OCI-LY1 (cell line): ENCODE measurements around the gene CACNG5.

Experiments
- H2AFZ ChIP-seq: fragments of 200-600 bp; sonication (generic), shearing (Covaris generic); 2 replicates; pipeline ENCODE4 v1.6.0; 2014; ENCODE audit warnings: antibody characterized with exemption, mild to moderate bottlenecking, low read length
- H3F3A ChIP-seq: fragments of 200-600 bp; sonication (generic), shearing (Covaris generic); 2 replicates; pipeline ENCODE4 v1.6.0; 2014; ENCODE audit warnings: mild to moderate bottlenecking, antibody characterized with exemption, low read length, moderate library complexity; ENCODE audit not compliant: insufficient read depth
- H3K27ac ChIP-seq: fragments of 200-600 bp; sonication (generic); 2 replicates; pipeline ENCODE4 v1.5.1; 2014; ENCODE audit warnings: low read length, mixed run types, mild to moderate bottlenecking, low read depth; ENCODE audit not compliant: poor library complexity, severe bottlenecking
- H3K27me3 ChIP-seq: fragments of 200-600 bp; sonication (generic); 2 replicates; pipeline ENCODE4 v1.6.0; 2014; ENCODE audit warnings: antibody characterized with exemption, mild to moderate bottlenecking, low read length, moderate library complexity; ENCODE audit not compliant: insufficient read depth
- H3K36me3 ChIP-seq: fragments of 200-600 bp; sonication (generic); 2 replicates; pipeline ENCODE4 v1.6.1; 2014; ENCODE audit warnings: mild to moderate bottlenecking, antibody characterized with exemption, low read length, moderate library complexity, mixed read lengths; ENCODE audit not compliant: insufficient read depth
- H3K4me1 ChIP-seq: fragments of 200-600 bp; sonication (generic); 2 replicates; pipeline ENCODE4 v1.5.1; 2014; ENCODE audit warnings: mild to moderate bottlenecking, low read length, moderate library complexity; ENCODE audit not compliant: insufficient read depth, severe bottlenecking
- H3K4me2 ChIP-seq: fragments of 200-600 bp; sonication (generic), shearing (Covaris generic); 2 replicates; pipeline ENCODE4 v1.6.1; 2014; ENCODE audit warnings: low read length
- H3K4me3 ChIP-seq: fragments of 200-600 bp; sonication (generic); 2 replicates; pipeline ENCODE4 v1.5.1; 2014; ENCODE audit warnings: low read length, low read depth, mild to moderate bottlenecking, mixed read lengths; ENCODE audit not compliant: poor library complexity, severe bottlenecking
- H3K79me2 ChIP-seq: fragments of 200-600 bp; shearing (Covaris generic); 2 replicates; pipeline ENCODE4 v1.6.1; 2016; ENCODE audit warnings: mixed run types, low read length, mixed read lengths; ENCODE audit not compliant: insufficient read depth
- H3K9ac ChIP-seq: fragments of 200-600 bp; sonication (generic), shearing (Covaris generic); 2 replicates; pipeline ENCODE4 v1.6.1; 2014; ENCODE audit warnings: mild to moderate bottlenecking, low read length, mixed read lengths
- H3K9me2 ChIP-seq: fragments of 200-600 bp; sonication (generic), shearing (Covaris generic); 2 replicates; pipeline ENCODE4 v1.6.1; 2014; ENCODE audit warnings: low read depth, mild to moderate bottlenecking, low read length, mixed read lengths
- H3K9me3 ChIP-seq: fragments of 200-600 bp; shearing (Covaris generic); 2 replicates; pipeline ENCODE4 v1.6.1; 2014; ENCODE audit warnings: low read length, mixed read lengths
- H4K20me1 ChIP-seq: fragments of 200-600 bp; sonication (generic), shearing (Covaris generic); 2 replicates; pipeline ENCODE4 v1.6.0; 2016; ENCODE audit warnings: mild to moderate bottlenecking, low read length; ENCODE audit not compliant: insufficient read depth
- CTCF ChIP-seq: fragments of 200-600 bp; sonication (generic), shearing (Covaris generic); IDR thresholded peaks from 2 replicates; pipeline ENCODE4 v1.5.1; 2017; ENCODE audit warnings: mild to moderate bottlenecking, antibody characterized with exemption, low read length, moderate library complexity, mixed read lengths
- EZH2 ChIP-seq: fragments of 200-600 bp; sonication (generic), shearing (Covaris generic); IDR thresholded peaks from 2 replicates; pipeline ENCODE4 v1.8.0; 2017; ENCODE audit warnings: borderline replicate concordance, mixed run types, mild to moderate bottlenecking, antibody characterized with exemption, low read length, moderate library complexity, mixed read lengths

Gene CACNG5

GRCh38 chr17:66910651-66911285, 75.9 kb downstream of the CACNG5 start:
- H3K4me3 ChIP-seq, result no peak overlapping the region
- no peak for TF ChIP-seq EZH2
- TF ChIP-seq CTCF, result no peak
- H3K27me3 ChIP-seq, result no peaks in the 10 kb centered on the region
- H4K20me1 ChIP-seq, result no peaks in the 10 kb centered on the region
- no peak overlapping the region for H3K9ac ChIP-seq
- H3K27ac ChIP-seq, result no peak overlapping the region
- no peak overlapping the region for H2AFZ ChIP-seq
- no peak overlapping the region for H3K4me2 ChIP-seq
- H3K4me1 ChIP-seq, result peaks cover 3% of the 10 kb centered on the region
- H3K79me2 ChIP-seq, result no peaks in the 10 kb centered on the region
- no peaks in the 10 kb centered on the region for H3K9me2 ChIP-seq
- no peaks in the 10 kb centered on the region for H3K9me3 ChIP-seq
- H3F3A ChIP-seq, result no peaks in the 10 kb centered on the region
- no peaks in the 10 kb centered on the region for H3K36me3 ChIP-seq

GRCh38 chr17:66915204-66915611, 80.3 kb downstream of the CACNG5 start:
- Histone ChIP-seq H3K9me2 (no peaks in the 10 kb centered on the region), H2AFZ (no peak overlapping the region), H3F3A (no peaks in the 10 kb centered on the region), H3K27me3 (peaks cover 11% of the 10 kb centered on the region; the same call in 1 of the 2 replicates), H4K20me1 (no peaks in the 10 kb centered on the region), H3K4me3 (no peak overlapping the region), H3K4me2 (no peak overlapping the region), H3K36me3 (no peaks in the 10 kb centered on the region), H3K27ac (no peak overlapping the region), H3K4me1 (no peaks in the 10 kb centered on the region), H3K9me3 (no peaks in the 10 kb centered on the region), H3K9ac (no peak overlapping the region), H3K79me2 (no peaks in the 10 kb centered on the region)
- TF ChIP-seq EZH2, result no peak
- TF ChIP-seq CTCF, result no peak

GRCh38 chr17:66915792-66916191, 80.9 kb downstream of the CACNG5 start:
- no peak overlapping the region for H3K4me2 ChIP-seq
- H3K9ac ChIP-seq, result no peak overlapping the region
- no peaks in the 10 kb centered on the region for H3K9me2 ChIP-seq
- H2AFZ ChIP-seq, result no peak overlapping the region
- H3K27me3 ChIP-seq, result peaks cover 11% of the 10 kb centered on the region; the same call in 1 of the 2 replicates
- no peaks in the 10 kb centered on the region for H3K4me1 ChIP-seq
- no peak for TF ChIP-seq CTCF
- no peak for TF ChIP-seq EZH2
- no peaks in the 10 kb centered on the region for H3F3A ChIP-seq
- no peaks in the 10 kb centered on the region for H3K79me2 ChIP-seq
- H3K27ac ChIP-seq, result no peak overlapping the region
- no peaks in the 10 kb centered on the region for H3K36me3 ChIP-seq
- no peaks in the 10 kb centered on the region for H3K9me3 ChIP-seq
- no peaks in the 10 kb centered on the region for H4K20me1 ChIP-seq
- no peak overlapping the region for H3K4me3 ChIP-seq
